HepG2 (cell line): Measurements from ENCODE around the gene NSFL1C. TPM values are rescaled to one million over a fixed set of nuclear protein-coding genes. Genes with fewer than 3 reads are reported as not detected.

Experiments
- BCL6 ChIP-seq: IDR thresholded peaks from 2 replicates; pipeline ENCODE4 v1.6.1; 2016; ENCODE audit warnings: missing genetic modification reagents, missing compliant biosample characterization
- CHD2 ChIP-seq: IDR thresholded peaks from 2 replicates; pipeline ENCODE4 v1.6.1; 2011; ENCODE audit warnings: low read depth, low read length, improper control_type of control experiment
- HIVEP1 ChIP-seq: sonication (generic); formaldehyde crosslinking; IDR thresholded peaks from 2 replicates; pipeline ENCODE4 v1.4.0; 2020; ENCODE audit warnings: mild to moderate bottlenecking, missing genetic modification reagents
- HOXD1 ChIP-seq: sonication (generic); formaldehyde crosslinking; IDR thresholded peaks from 2 replicates; pipeline ENCODE4 v1.5.0; 2020; ENCODE audit warnings: missing genetic modification reagents
- MAX ChIP-seq: IDR thresholded peaks from 2 replicates; pipeline ENCODE4 v1.6.1; 2012; ENCODE audit warnings: inconsistent platforms
- NKX3-1 ChIP-seq: sonication (generic); formaldehyde crosslinking; IDR thresholded peaks from 2 replicates; pipeline ENCODE4 v1.5.0; 2020; ENCODE audit warnings: missing genetic modification reagents
- NR0B2 ChIP-seq: sonication (generic); formaldehyde crosslinking; IDR thresholded peaks from 2 replicates; pipeline ENCODE4 v1.4.0; 2020; ENCODE audit warnings: mild to moderate bottlenecking, missing genetic modification reagents
- RBAK ChIP-seq: sonication (generic); formaldehyde crosslinking; IDR thresholded peaks from 2 replicates; pipeline ENCODE4 v1.5.1; 2020; ENCODE audit warnings: mild to moderate bottlenecking, missing genetic modification reagents
- RCOR2 ChIP-seq: IDR thresholded peaks from 2 replicates; pipeline ENCODE4 v1.6.1; 2016; ENCODE audit warnings: missing biosample characterization, missing genetic modification reagents
- REPIN1 ChIP-seq: sonication (generic); formaldehyde crosslinking; IDR thresholded peaks from 2 replicates; pipeline ENCODE4 v1.8.0; 2022; ENCODE audit warnings: missing genetic modification reagents, low read depth, mild to moderate bottlenecking, borderline replicate concordance
- SMC3 ChIP-seq: IDR thresholded peaks from 2 replicates; pipeline ENCODE4 v1.6.1; 2011; ENCODE audit warnings: low read length, improper control_type of control experiment
- ZFP91 ChIP-seq: sonication (generic); formaldehyde crosslinking; IDR thresholded peaks from 2 replicates; pipeline ENCODE4 v1.9.0; 2022; ENCODE audit warnings: missing genetic modification reagents, mild to moderate bottlenecking, borderline replicate concordance
- ZKSCAN8 ChIP-seq: IDR thresholded peaks from 2 replicates; pipeline ENCODE4 v1.6.1; 2016; ENCODE audit warnings: borderline replicate concordance, missing genetic modification reagents, missing compliant biosample characterization
- ZNF143 ChIP-seq: sonication (generic); formaldehyde crosslinking; IDR thresholded peaks from 2 replicates; pipeline ENCODE4 v1.4.0; 2020; ENCODE audit warnings: missing genetic modification reagents
- ZNF205 ChIP-seq: IDR thresholded peaks from 2 replicates; pipeline ENCODE4 v1.6.1; 2018; ENCODE audit warnings: missing biosample characterization, missing genetic modification reagents
- ZNF407 ChIP-seq: sonication (generic); formaldehyde crosslinking; IDR thresholded peaks from one replicate; pipeline ENCODE4 v1.5.1; 2020; ENCODE audit warnings: mild to moderate bottlenecking, missing genetic modification reagents; ENCODE audit errors: not compliant biosample characterization
- ZNF550 ChIP-seq: sonication (generic); formaldehyde crosslinking; IDR thresholded peaks from 2 replicates; pipeline ENCODE4 v1.4.0; 2020; ENCODE audit warnings: mild to moderate bottlenecking, missing genetic modification reagents, borderline replicate concordance
- ZNF577 ChIP-seq: sonication (generic); formaldehyde crosslinking; IDR thresholded peaks from 2 replicates; pipeline ENCODE4 v1.4.0; 2020; ENCODE audit warnings: mild to moderate bottlenecking, low read depth, missing genetic modification reagents, borderline replicate concordance
- ZNF780A ChIP-seq: sonication (generic); formaldehyde crosslinking; IDR thresholded peaks from 2 replicates; pipeline ENCODE4 v1.8.0; 2022; ENCODE audit warnings: mild to moderate bottlenecking, missing genetic modification reagents, moderate library complexity
- ZNF781 ChIP-seq: sonication (generic); formaldehyde crosslinking; IDR thresholded peaks from 2 replicates; pipeline ENCODE4 v1.5.1; 2020; ENCODE audit warnings: borderline replicate concordance, mild to moderate bottlenecking, missing genetic modification reagents; ENCODE audit errors: not compliant biosample characterization
- ZSCAN20 ChIP-seq: sonication (generic); formaldehyde crosslinking; IDR thresholded peaks from 2 replicates; pipeline ENCODE4 v1.4.0; 2020; ENCODE audit warnings: missing genetic modification reagents, mild to moderate bottlenecking, borderline replicate concordance
- polyA plus RNA-seq, 8 experiments: library from polyadenylated mRNA; depleted of rRNA in 3 of 8; stranded (reverse) in 7 of 8; unstranded in 1 of 8; fragments of >200 nt; fragmentation: Illumina TruSeq in 4 of 8; extraction: Trizol in 4 of 8; gene quantifications; 2 replicates each; pipeline versions ENCODE4 v1.2.1 to v1.2.3, GENCODE V29; 2011 to 2016; ENCODE audit warnings: low read depth in 4 of 8, missing spikeins in 1 of 8, mixed read lengths in 1 of 8; ENCODE audit not compliant: insufficient read depth in 1 of 8
- total RNA-seq, 5 experiments: library from RNA; depleted of rRNA; stranded (reverse); fragments of >200 nt; fragmentation: Illumina TruSeq; extraction: Trizol; gene quantifications; 2 replicates each; pipeline ENCODE4 v1.2.3, GENCODE V29; 2016; ENCODE audit warnings: low read depth in 1 of 5

Gene NSFL1C
- total and polyA plus RNA-seq, 2 of the 13 experiments (the other 11 are each of a cell fraction or from before 2014, with no cell fraction given): 22.9 to 62.7 TPM

- TF ChIP-seq BCL6 (CRISPR knock-in tag): no peak
- no peak for TF ChIP-seq ZFP91 (CRISPR knock-in tag)
- no peak for TF ChIP-seq ZSCAN20
- TF ChIP-seq ZNF577 (CRISPR knock-in tag): no peak
- no peak for TF ChIP-seq REPIN1 (CRISPR knock-in tag)
- peak; percentile 99 for TF ChIP-seq SMC3
- TF ChIP-seq RBAK: no peak
- no peak for TF ChIP-seq ZNF143 (CRISPR knock-in tag)
- TF ChIP-seq ZNF780A (CRISPR knock-in tag): no peak
- TF ChIP-seq ZNF407 (CRISPR knock-in tag): no peak
- TF ChIP-seq RCOR2 (CRISPR knock-in tag): no peak
- TF ChIP-seq MAX: no peak
- TF ChIP-seq CHD2: no peak
- no peak for TF ChIP-seq NKX3-1 (CRISPR knock-in tag)
- no peak for TF ChIP-seq HIVEP1 (CRISPR knock-in tag)
- no peak for TF ChIP-seq ZNF550 (CRISPR knock-in tag)
- no peak for TF ChIP-seq ZNF781 (CRISPR knock-in tag)
- TF ChIP-seq NR0B2 (CRISPR knock-in tag): no peak
- TF ChIP-seq ZNF205 (CRISPR knock-in tag): no peak
- TF ChIP-seq ZKSCAN8: no peak
- TF ChIP-seq HOXD1 (CRISPR knock-in tag): no peak
Measured at GRCh38 chr20:1437235-1437904, 29.3 kb downstream of the NSFL1C start (continued).
